Parathyroid adenoma (tissue), 2 donors: ENCODE results near the gene FSTL5.

Experiments used
- H2AFZ ChIP-seq: fragments of 300-600 bp; sonication (generic); one replicate; pipeline ENCODE4 v1.7.0; 2017; ENCODE audit warnings: antibody characterized with exemption, mild to moderate bottlenecking
- H3K27ac ChIP-seq: fragments of 300-600 bp; sonication (generic); one replicate; pipeline ENCODE4 v1.7.0; 2017
- H3K27me3 ChIP-seq: fragments of 300-600 bp; sonication (generic); one replicate; pipeline ENCODE4 v1.7.0; 2017; ENCODE audit warnings: low read length; ENCODE audit not compliant: control insufficient read depth, insufficient read depth
- H3K36me3 ChIP-seq: fragments of 300-600 bp; sonication (generic); one replicate; pipeline ENCODE4 v1.7.0; 2017; ENCODE audit warnings: low read length; ENCODE audit not compliant: control insufficient read depth, insufficient read depth
- H3K4me1 ChIP-seq: fragments of 300-600 bp; sonication (generic); one replicate; pipeline ENCODE4 v1.7.0; 2017; ENCODE audit warnings: control low read depth
- H3K4me2 ChIP-seq: fragments of 300-600 bp; sonication (generic); one replicate; pipeline ENCODE4 v1.7.0; 2017; ENCODE audit warnings: low read length
- H3K4me3 ChIP-seq: fragments of 300-600 bp; sonication (generic); one replicate; pipeline ENCODE4 v1.7.0; 2017; ENCODE audit warnings: low read depth, low read length
- H3K79me2 ChIP-seq: fragments of 300-600 bp; sonication (generic); one replicate; pipeline ENCODE4 v1.7.0; 2017; ENCODE audit warnings: control low read depth
- H3K9ac ChIP-seq: fragments of 300-600 bp; sonication (generic); one replicate; pipeline ENCODE4 v1.7.0; 2017; ENCODE audit warnings: mild to moderate bottlenecking
- H3K9me3 ChIP-seq: fragments of 300-600 bp; sonication (generic); one replicate; pipeline ENCODE4 v1.7.0; 2017; ENCODE audit warnings: low read length; ENCODE audit not compliant: control insufficient read depth
- CTCF ChIP-seq: fragments of 300-600 bp; sonication (generic); IDR thresholded peaks from one replicate; pipeline ENCODE4 v1.7.0; 2017; ENCODE audit warnings: antibody characterized with exemption, mild to moderate bottlenecking
- donor health status: primary hyperparathyroidism.

FSTL5 gene

DNA sequence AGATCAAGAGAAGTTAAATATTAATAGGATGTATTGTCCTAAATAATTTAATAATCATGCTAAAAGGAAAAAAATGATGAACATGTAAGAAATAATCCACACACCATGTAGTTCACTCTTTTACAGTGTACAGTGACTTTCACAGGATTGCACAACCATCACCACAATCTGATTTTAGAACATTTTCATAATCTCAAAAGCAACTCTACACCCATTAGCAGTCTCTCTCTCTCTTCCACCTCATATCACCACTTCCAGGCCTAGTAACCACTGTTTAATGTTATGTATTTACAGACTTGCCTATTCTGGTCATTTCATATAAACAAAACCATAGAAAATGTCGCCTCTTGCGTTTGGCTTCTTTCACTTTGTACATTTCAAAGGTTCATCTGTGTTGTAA is 153.4 kb downstream of the FSTL5 start:
- Histone ChIP-seq H3K9ac (no peak overlapping the region), H3K9me3 (no peaks in the 10 kb centered on the region), H3K79me2 (no peaks in the 10 kb centered on the region), H3K27me3 (no peaks in the 10 kb centered on the region), H2AFZ (no peak overlapping the region), H3K36me3 (no peaks in the 10 kb centered on the region), H3K27ac (no peak overlapping the region), H3K4me2 (no peak overlapping the region), H3K4me3 (no peak overlapping the region), H3K4me1 (no peaks in the 10 kb centered on the region)
- no peak for TF ChIP-seq CTCF

DNA sequence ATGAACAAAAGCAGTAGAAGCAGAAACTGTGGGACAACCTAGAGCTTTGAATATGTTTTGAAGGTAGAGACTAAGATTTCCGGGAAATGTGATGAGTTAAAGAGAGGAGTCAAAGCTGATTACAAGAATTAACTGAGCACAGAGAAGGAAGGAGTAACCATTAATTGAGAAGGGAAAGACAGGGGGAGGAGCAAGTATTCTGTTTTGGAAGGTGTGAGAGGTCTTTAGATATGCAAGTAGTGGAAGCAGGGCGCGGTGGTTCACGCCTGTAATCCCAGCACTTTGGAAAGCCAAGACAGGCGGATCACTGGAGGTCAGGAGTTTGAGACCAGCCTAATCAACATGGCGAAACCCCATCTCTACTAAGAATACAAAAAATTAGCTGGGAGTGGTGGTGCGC is 171.5 kb downstream of the FSTL5 start:
- no peak overlapping the region for H3K4me3 ChIP-seq
- no peak for TF ChIP-seq CTCF
- H3K9me3 ChIP-seq, result no peaks in the 10 kb centered on the region
- H3K4me1 ChIP-seq, result no peaks in the 10 kb centered on the region
- no peak overlapping the region for H2AFZ ChIP-seq
- no peaks in the 10 kb centered on the region for H3K79me2 ChIP-seq
- H3K27me3 ChIP-seq, result no peaks in the 10 kb centered on the region
- no peaks in the 10 kb centered on the region for H3K36me3 ChIP-seq
- H3K4me2 ChIP-seq, result no peak overlapping the region
- H3K9ac ChIP-seq, result no peak overlapping the region
- no peak overlapping the region for H3K27ac ChIP-seq

DNA sequence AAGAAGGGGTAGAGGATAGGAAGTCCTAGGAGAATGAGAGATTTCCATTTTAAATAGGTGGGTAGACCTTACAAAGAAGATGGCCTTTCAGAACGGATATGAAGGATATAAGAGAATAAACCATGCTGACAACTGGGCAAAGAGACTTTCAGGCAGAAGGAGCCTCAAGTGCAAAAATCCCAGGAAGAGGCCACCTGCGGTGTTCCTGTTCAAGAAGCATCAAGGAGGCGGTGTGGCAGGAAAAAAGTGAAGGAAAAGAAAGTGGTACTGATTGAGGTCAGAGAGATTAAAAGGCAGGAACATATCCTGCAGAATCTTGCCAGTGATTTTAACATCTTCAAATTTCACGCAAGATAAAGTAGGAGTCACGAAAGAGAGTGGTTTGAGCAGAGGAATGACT is 172.0 kb downstream of the FSTL5 start:
- Histone ChIP-seq H3K9me3 (no peaks in the 10 kb centered on the region), H3K9ac (no peak overlapping the region), H3K4me2 (no peak overlapping the region), H3K79me2 (no peaks in the 10 kb centered on the region), H3K27ac (no peak overlapping the region), H3K4me3 (no peak overlapping the region), H3K4me1 (no peaks in the 10 kb centered on the region), H2AFZ (no peak overlapping the region), H3K36me3 (no peaks in the 10 kb centered on the region), H3K27me3 (no peaks in the 10 kb centered on the region)
- TF ChIP-seq CTCF, result no peak

- no peaks in the 10 kb centered on the region for H3K9me3 ChIP-seq
- no peak overlapping the region for H3K4me2 ChIP-seq
- H3K27ac ChIP-seq, result no peak overlapping the region
- no peak overlapping the region for H3K4me3 ChIP-seq
- no peaks in the 10 kb centered on the region for H3K27me3 ChIP-seq
- H2AFZ ChIP-seq, result no peak overlapping the region
- H3K4me1 ChIP-seq, result no peaks in the 10 kb centered on the region
- no peak overlapping the region for H3K9ac ChIP-seq
- no peaks in the 10 kb centered on the region for H3K79me2 ChIP-seq
- TF ChIP-seq CTCF, result no peak
- no peaks in the 10 kb centered on the region for H3K36me3 ChIP-seq
Observed at GRCh38 chr4:161990721-161991120, 173.1 kb downstream of the FSTL5 start.

DNA sequence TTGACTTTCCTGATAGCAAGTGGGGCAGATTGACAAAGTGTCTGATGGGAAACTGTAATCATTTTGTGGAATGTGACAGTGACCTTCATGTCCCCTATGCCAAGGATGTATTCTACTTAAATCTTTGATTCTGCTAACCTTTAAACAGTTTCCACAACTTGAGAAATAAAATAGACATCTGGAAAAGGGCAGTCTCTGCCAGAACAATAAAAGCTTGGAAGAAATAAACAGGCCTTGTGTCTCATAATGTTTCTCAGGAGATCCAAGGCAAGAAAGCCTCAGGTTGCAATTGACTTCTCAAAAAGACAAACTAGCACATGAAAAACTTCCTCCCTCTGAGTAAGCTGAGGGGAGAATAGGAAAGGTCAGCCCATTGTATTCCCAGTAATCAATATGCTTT is 174.9 kb downstream of the FSTL5 start:
- Histone ChIP-seq H3K9ac (no peak overlapping the region), H3K4me2 (no peak overlapping the region), H3K27ac (no peak overlapping the region), H3K4me3 (no peak overlapping the region), H3K27me3 (no peaks in the 10 kb centered on the region), H3K4me1 (no peaks in the 10 kb centered on the region), H3K79me2 (no peaks in the 10 kb centered on the region), H2AFZ (no peak overlapping the region), H3K9me3 (no peaks in the 10 kb centered on the region), H3K36me3 (no peaks in the 10 kb centered on the region)
- no peak for TF ChIP-seq CTCF
